Neural crest cell (in vitro differentiated cells): ENCODE data around the gene SPEN. TPM values are rescaled to one million over a fixed set of nuclear protein-coding genes. Genes with fewer than 3 reads are reported as not detected.

Source experiments
- DNase-seq: peaks from one replicate; pipeline ENCODE4 v3.0.0; 2021; ENCODE audit warnings: low read depth, mixed read lengths, low spot score
- H3K27ac Mint-ChIP-seq: one replicate; pipeline ENCODE4 v1.8.0; 2021; ENCODE audit warnings: mild to moderate bottlenecking, mixed read lengths; ENCODE audit not compliant: unreplicated experiment
- H3K27me3 Mint-ChIP-seq: 2 replicates; pipeline ENCODE4 v1.8.0; 2021; ENCODE audit warnings: low read depth, mild to moderate bottlenecking, mixed read lengths
- H3K36me3 Mint-ChIP-seq: 2 replicates; pipeline ENCODE4 v1.8.0; 2021; ENCODE audit warnings: low read depth, mild to moderate bottlenecking, mixed read lengths
- H3K4me1 Mint-ChIP-seq: 2 replicates; pipeline ENCODE4 v1.8.0; 2021; ENCODE audit warnings: mixed read lengths
- H3K4me3 Mint-ChIP-seq: one replicate; pipeline ENCODE4 v1.8.0; 2021; ENCODE audit warnings: mild to moderate bottlenecking, mixed read lengths
- H3K9me3 Mint-ChIP-seq: 2 replicates; pipeline ENCODE4 v1.8.0; 2021; ENCODE audit warnings: mixed read lengths
- total RNA-seq: library from RNA; stranded (reverse); gene quantifications from 2 replicates; pipeline ENCODE4 v1.2.1, GENCODE V29; 2021
- TF ChIP-seq, protein P1 (sequence below): fragments of 200-600 bp; sonication (generic); conservative IDR thresholded peaks from 2 replicates; pipeline ENCODE4 v1.5.0; 2021; ENCODE audit warnings: antibody characterized with exemption, mild to moderate bottlenecking

Gene SPEN
- total RNA-seq, 1 donor from 2014 or later, result 69.4 TPM

DNA sequence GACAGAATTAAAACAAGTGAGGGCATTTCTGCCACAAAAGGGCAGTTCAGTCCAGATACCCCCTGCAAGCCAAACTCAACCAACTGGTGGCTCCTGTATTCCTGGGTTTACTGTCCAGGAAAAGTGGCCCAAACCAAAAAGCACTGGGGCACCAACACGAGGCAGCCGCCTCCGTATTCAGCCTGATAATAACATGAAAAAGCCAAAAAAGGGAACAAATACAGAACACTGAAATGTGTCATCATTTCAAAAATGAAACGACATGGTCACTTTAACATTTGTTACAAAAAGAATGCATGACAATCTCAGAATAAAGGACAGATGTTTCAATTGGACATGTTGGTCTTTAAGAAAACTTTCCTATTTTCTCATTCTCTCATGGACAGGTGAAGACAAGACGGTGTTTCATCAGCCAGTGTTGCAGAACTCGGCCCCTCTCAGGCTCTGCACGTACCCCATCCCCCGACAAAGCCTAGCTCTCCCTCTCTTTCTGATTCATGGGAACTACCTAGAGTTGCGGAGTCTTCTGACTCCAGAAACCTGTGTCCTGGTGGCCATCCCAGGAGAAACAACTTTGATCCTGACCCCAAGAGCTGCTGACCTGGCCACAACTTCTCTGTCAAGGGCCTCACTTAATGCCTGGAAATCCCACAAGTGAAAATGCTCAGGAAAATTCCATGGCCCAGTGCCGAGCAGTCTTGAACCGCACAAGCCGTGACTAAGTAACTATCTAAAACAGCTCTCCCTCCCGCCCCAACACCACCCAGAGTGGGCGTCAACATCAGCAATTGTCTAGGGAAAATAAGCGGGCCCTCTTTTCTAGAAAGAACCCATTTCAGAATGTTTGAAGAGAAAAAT, 101.3 kb downstream of the SPEN start:
- Mint-ChIP-seq H3K9me3 (no peaks in the 10 kb centered on the region), H3K4me3 (no peak overlapping the region), H3K27me3 (no peaks in the 10 kb centered on the region), H3K36me3 (peaks cover 9% of the 10 kb centered on the region), H3K4me1 (peaks cover 28% of the 10 kb centered on the region), H3K27ac (peak overlapping the region; percentile 87)
- TF ChIP-seq, protein P1, sequence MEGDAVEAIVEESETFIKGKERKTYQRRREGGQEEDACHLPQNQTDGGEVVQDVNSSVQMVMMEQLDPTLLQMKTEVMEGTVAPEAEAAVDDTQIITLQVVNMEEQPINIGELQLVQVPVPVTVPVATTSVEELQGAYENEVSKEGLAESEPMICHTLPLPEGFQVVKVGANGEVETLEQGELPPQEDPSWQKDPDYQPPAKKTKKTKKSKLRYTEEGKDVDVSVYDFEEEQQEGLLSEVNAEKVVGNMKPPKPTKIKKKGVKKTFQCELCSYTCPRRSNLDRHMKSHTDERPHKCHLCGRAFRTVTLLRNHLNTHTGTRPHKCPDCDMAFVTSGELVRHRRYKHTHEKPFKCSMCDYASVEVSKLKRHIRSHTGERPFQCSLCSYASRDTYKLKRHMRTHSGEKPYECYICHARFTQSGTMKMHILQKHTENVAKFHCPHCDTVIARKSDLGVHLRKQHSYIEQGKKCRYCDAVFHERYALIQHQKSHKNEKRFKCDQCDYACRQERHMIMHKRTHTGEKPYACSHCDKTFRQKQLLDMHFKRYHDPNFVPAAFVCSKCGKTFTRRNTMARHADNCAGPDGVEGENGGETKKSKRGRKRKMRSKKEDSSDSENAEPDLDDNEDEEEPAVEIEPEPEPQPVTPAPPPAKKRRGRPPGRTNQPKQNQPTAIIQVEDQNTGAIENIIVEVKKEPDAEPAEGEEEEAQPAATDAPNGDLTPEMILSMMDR, result no peak
- DNase-seq, result no peak

- H3K4me1 Mint-ChIP-seq, result peaks cover 34% of the 10 kb centered on the region
- no peak for DNase-seq
- peaks cover 9% of the 10 kb centered on the region for H3K36me3 Mint-ChIP-seq
- no peaks in the 10 kb centered on the region for H3K9me3 Mint-ChIP-seq
- H3K27me3 Mint-ChIP-seq, result no peaks in the 10 kb centered on the region
- no peak overlapping the region for H3K4me3 Mint-ChIP-seq
- TF ChIP-seq, protein P1, result no peak
- H3K27ac Mint-ChIP-seq, result peak overlapping the region; percentile 28
Measured at GRCh38 chr1:15949453-15950245, 102.1 kb downstream of the SPEN start.

- TF ChIP-seq, protein P1, result no peak
- Mint-ChIP-seq H3K27me3 (no peaks in the 10 kb centered on the region), H3K27ac (peak overlapping the region; percentile 28), H3K36me3 (peaks cover 9% of the 10 kb centered on the region), H3K4me1 (peaks cover 34% of the 10 kb centered on the region), H3K4me3 (no peak overlapping the region), H3K9me3 (no peaks in the 10 kb centered on the region)
- DNase-seq, result no peak
Measured at GRCh38 chr1:15950302-15950701, 102.8 kb downstream of the SPEN start.

DNA sequence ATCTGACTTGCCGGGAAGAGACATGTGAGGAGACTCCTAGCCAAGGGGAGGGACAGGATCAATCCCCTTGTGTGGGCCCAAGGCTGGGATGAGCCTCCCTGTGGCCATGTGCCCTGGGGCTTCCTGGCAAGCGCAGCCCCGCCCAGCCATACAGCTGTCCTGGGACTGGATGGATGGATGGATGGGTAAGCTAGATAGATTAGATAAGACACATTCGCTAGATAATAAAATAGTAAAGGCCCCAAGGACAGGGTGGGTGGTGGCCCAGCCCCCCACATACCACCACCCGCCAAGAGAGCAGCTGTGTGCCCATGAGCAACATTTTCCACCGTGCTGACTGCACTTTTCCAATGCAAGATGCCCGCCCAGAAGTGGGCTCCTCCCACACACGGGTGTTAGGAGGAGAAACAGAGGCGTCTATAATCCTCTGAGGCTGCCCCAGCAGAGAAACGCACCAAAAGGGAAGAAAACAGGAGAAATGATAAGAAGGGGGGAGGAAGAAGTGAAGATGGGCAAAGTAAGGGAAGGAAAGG, 103.3 kb downstream of the SPEN start:
- H3K27ac Mint-ChIP-seq, result peak overlapping the region; percentile 35
- peaks cover 9% of the 10 kb centered on the region for H3K36me3 Mint-ChIP-seq
- TF ChIP-seq, protein P1, result no peak
- no peaks in the 10 kb centered on the region for H3K27me3 Mint-ChIP-seq
- DNase-seq, result no peak
- no peaks in the 10 kb centered on the region for H3K9me3 Mint-ChIP-seq
- H3K4me3 Mint-ChIP-seq, result peak overlapping the region; percentile 47
- peaks cover 34% of the 10 kb centered on the region for H3K4me1 Mint-ChIP-seq

- no peak for DNase-seq
- Mint-ChIP-seq H3K9me3 (no peaks in the 10 kb centered on the region), H3K4me3 (no peak overlapping the region), H3K27ac (no peak overlapping the region), H3K27me3 (no peaks in the 10 kb centered on the region), H3K36me3 (peaks cover 9% of the 10 kb centered on the region), H3K4me1 (peaks cover 34% of the 10 kb centered on the region)
- TF ChIP-seq, protein P1, result no peak
Measured at GRCh38 chr1:15951341-15952153, 104.0 kb downstream of the SPEN start.
